ENCODE measurements around the gene KRT33A. TPM values are rescaled to one million over a fixed set of nuclear protein-coding genes. Genes with fewer than 3 reads are reported as not detected.
"Not testable (repeated sequence)": the region's sequence is repeated elsewhere in the genome, so short reads cannot be mapped to it uniquely, and the experiment has no call there.

Gene KRT33A
- total RNA-seq, 1 donor from 2014 or later, result not detected

GRCh38 chr17:41360296-41360995 is 9.8 kb upstream of the KRT33A start:
- no peak for DNase-seq

- DNase-seq, result no peak
Measured at GRCh38 chr17:41354536-41354935, 3.9 kb upstream of the KRT33A start.

- no peak for DNase-seq
Measured at GRCh38 chr17:41352597-41353366, 2.2 kb upstream of the KRT33A start.

GRCh38 chr17:41351177-41351576 is 549 bp upstream of the KRT33A start:
- no peak for DNase-seq

GRCh38 chr17:41347869-41348760 is 2.5 kb downstream of the KRT33A start:
- DNase-seq, result no peak

- DNase-seq, result not testable (repeated sequence)
Measured at GRCh38 chr17:41346421-41346820, 4.2 kb downstream of the KRT33A start.

- no peak for DNase-seq
Measured at GRCh38 chr17:41345992-41346391, 4.6 kb downstream of the KRT33A start.

- no peak for DNase-seq
Measured at GRCh38 chr17:41343029-41343428, 7.6 kb downstream of the KRT33A start.

GRCh38 chr17:41340934-41341861 is 9.4 kb downstream of the KRT33A start:
- DNase-seq, result no peak

- no peak for DNase-seq
Measured at GRCh38 chr17:41340494-41340893, 10.1 kb downstream of the KRT33A start.

- DNase-seq, result no peak
Measured at GRCh38 chr17:41339571-41340172, 11.0 kb downstream of the KRT33A start.

GRCh38 chr17:41338961-41339485 is 11.6 kb downstream of the KRT33A start:
- DNase-seq, result no peak

GRCh38 chr17:41335747-41336146 is 14.9 kb downstream of the KRT33A start:
- DNase-seq, result no peak

- DNase-seq, result no peak
Measured at GRCh38 chr17:41334385-41335305, 16.0 kb downstream of the KRT33A start.

GRCh38 chr17:41333836-41334235 is 16.8 kb downstream of the KRT33A start:
- no peak for DNase-seq

GRCh38 chr17:41333098-41333497 is 17.5 kb downstream of the KRT33A start:
- no peak for DNase-seq

- no peak for DNase-seq
Measured at GRCh38 chr17:41332239-41332638, 18.4 kb downstream of the KRT33A start.

GRCh38 chr17:41331606-41332005 is 19.0 kb downstream of the KRT33A start:
- DNase-seq, result no peak

GRCh38 chr17:41329279-41329948 is 21.2 kb downstream of the KRT33A start:
- no peak for DNase-seq

Measured in occipital lobe (tissue), 2 donors.